NT2/D1 (cell line): ENCODE results near the gene TCN2.
"Not testable (repeated sequence)": the region's sequence is repeated elsewhere in the genome, so short reads cannot be mapped to it uniquely, and the experiment has no call there.

Experiments
- DNase-seq: peaks from one replicate; pipeline ENCODE4 v3.0.0-alpha.2; 2011; ENCODE audit warnings: low read depth, low spot score
- H3K27me3 ChIP-seq: 2 replicates; pipeline ENCODE4 v1.6.0; 2011; ENCODE audit warnings: mild to moderate bottlenecking; ENCODE audit not compliant: insufficient read length, insufficient read depth
- H3K36me3 ChIP-seq: 2 replicates; pipeline ENCODE4 v1.6.1; 2011; ENCODE audit warnings: mild to moderate bottlenecking, low read length, mixed read lengths; ENCODE audit not compliant: insufficient read depth, insufficient read length
- H3K4me1 ChIP-seq: 2 replicates; pipeline ENCODE4 v1.5.1; 2011; ENCODE audit not compliant: insufficient read depth, insufficient read length
- H3K4me3 ChIP-seq: 2 replicates; pipeline ENCODE4 v1.5.1; 2011; ENCODE audit warnings: low read depth; ENCODE audit not compliant: insufficient read length
- H3K9ac ChIP-seq: 2 replicates; pipeline ENCODE4 v1.6.0; 2011; ENCODE audit warnings: low read depth; ENCODE audit not compliant: insufficient read length
- H3K9me3 ChIP-seq: 2 replicates; pipeline ENCODE4 v1.5.1; 2011; ENCODE audit warnings: mild to moderate bottlenecking, low read length; ENCODE audit not compliant: insufficient read depth
- SUZ12 ChIP-seq: IDR thresholded peaks from 2 replicates; pipeline ENCODE4 v1.6.1; 2011; ENCODE audit not compliant: insufficient read length, insufficient read depth; ENCODE audit errors: extremely low read depth
- YY1 ChIP-seq: IDR thresholded peaks from 2 replicates; pipeline ENCODE4 v1.6.1; 2011; ENCODE audit not compliant: insufficient read length, insufficient read depth
- ZNF274 ChIP-seq: IDR thresholded peaks from 2 replicates; pipeline ENCODE4 v1.6.1; 2011; ENCODE audit warnings: mild to moderate bottlenecking, low read depth, low read length

TCN2 gene

DNA sequence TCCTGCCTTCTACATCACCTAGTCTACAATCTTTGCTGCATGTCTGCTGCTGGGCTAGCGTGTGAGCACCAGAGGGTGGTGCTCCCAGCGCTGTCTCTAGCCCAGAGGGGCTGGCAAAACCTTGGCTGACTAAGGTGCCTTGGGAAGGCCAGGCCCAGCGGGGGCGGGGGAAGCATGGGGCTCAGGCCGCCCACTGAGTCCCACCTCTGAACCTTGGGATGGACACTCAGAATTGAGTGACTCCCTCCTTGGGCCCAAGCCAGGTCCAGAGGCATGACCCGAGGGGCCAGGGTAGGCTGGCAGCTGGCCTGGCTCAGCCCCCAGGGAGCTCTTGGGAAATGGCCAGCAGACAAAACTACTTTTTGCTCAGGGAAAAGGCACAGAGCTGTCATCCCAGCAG, 24.9 kb upstream of the TCN2 start:
- TF ChIP-seq SUZ12 (no peak), ZNF274 (no peak), YY1 (no peak)
- H3K9me3 ChIP-seq: no peaks in the 10 kb centered on the region
- DNase-seq: no peak
- peaks cover 98% of the 10 kb centered on the region for H3K36me3 ChIP-seq
- no peak overlapping the region for H3K4me3 ChIP-seq
- H3K4me1 ChIP-seq: peaks cover 8% of the 10 kb centered on the region
- no peak overlapping the region for H3K9ac ChIP-seq
- H3K27me3 ChIP-seq: no peaks in the 10 kb centered on the region

- no peak for TF ChIP-seq ZNF274
- TF ChIP-seq SUZ12: no peak
- no peak for TF ChIP-seq YY1
- H3K36me3 ChIP-seq: peaks cover 98% of the 10 kb centered on the region
These were observed 24.0 kb upstream of the TCN2 start for GRCh38 chr22:30582788-30583545.

DNA sequence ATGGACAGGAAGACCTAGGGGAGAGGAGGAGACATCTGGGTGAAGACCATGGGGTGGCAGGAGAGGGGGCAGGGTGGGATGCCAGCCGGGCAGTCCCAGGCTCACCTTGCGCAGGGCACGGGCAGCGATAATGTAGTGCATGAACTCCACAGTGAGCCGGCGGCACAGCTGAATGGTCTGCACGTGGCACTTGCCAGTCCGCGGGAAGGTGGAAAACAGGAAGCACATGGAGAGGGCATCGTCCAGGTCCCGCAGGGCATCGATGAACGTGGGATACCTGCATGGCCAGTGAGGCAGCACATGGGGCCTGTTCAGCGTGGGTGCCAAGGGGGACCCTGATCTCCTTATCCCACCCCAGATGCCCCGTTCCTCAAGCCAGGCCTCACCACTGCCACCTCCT, 22.5 kb upstream of the TCN2 start:
- Histone ChIP-seq H3K27me3 (no peaks in the 10 kb centered on the region), H3K9ac (no peak overlapping the region), H3K4me3 (no peak overlapping the region), H3K4me1 (peaks cover 8% of the 10 kb centered on the region), H3K36me3 (peaks cover 98% of the 10 kb centered on the region), H3K9me3 (no peaks in the 10 kb centered on the region)
- TF ChIP-seq ZNF274 (no peak), YY1 (no peak), SUZ12 (no peak)
- no peak for DNase-seq

More at GRCh38 chr22:30582788-30583545, 24.0 kb upstream of the TCN2 start:
- Histone ChIP-seq H3K4me1 (peaks cover 8% of the 10 kb centered on the region), H3K9me3 (no peaks in the 10 kb centered on the region), H3K9ac (peak overlapping the region; percentile 21), H3K4me3 (no peak overlapping the region), H3K27me3 (no peaks in the 10 kb centered on the region)
- no peak for DNase-seq

DNA sequence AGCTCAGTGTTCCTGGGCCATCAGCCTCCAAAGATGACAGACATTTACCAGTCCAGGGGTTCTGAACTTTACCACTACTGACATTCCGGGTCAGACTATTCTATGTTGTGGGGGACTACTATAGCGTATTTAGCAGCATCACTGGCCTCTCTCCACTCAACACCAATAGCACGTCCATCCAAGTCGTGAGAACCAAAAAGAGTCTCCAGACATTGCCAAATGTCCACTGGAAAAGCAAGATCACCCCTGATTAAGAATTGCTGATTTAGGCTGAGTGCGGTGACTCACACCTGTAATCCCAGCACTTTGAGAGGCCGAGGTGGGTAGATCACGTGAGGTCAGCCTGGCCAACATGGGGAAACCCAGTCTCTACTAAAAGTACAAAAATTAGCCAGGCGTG, 20.6 kb upstream of the TCN2 start:
- H3K9me3 ChIP-seq: no peaks in the 10 kb centered on the region
- no peak overlapping the region for H3K4me3 ChIP-seq
- H3K36me3 ChIP-seq: peaks cover 86% of the 10 kb centered on the region
- TF ChIP-seq ZNF274 (no peak), YY1 (no peak), SUZ12 (no peak)
- DNase-seq: no peak
- no peaks in the 10 kb centered on the region for H3K27me3 ChIP-seq
- H3K9ac ChIP-seq: no peak overlapping the region
- peaks cover 8% of the 10 kb centered on the region for H3K4me1 ChIP-seq

DNA sequence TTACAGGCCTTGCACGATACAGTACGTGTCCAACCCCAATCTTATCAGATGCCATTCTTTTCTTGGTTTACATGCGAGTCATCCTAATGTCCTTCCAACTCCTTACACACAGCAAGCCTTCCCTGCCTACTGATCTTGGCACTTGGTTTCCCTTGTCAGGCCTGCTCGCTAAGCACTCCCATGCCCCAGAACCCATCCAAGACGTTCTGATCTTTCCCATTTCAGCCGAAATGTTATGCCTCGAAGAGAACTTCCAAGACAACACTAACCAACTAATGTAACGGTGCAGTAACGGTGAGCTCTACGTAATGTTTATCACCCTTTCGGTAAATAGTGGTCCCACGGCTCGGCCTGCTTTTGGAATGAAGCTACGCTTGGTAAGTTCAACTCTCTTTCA, 15.8 kb upstream of the TCN2 start:
- no peak for DNase-seq
- H3K4me3 ChIP-seq: peak overlapping the region; percentile 90
- H3K9me3 ChIP-seq: no peaks in the 10 kb centered on the region
- TF ChIP-seq YY1: no peak
- no peak for TF ChIP-seq SUZ12
- no peak for TF ChIP-seq ZNF274
- peak overlapping the region; percentile 93 for H3K9ac ChIP-seq
- H3K36me3 ChIP-seq: peaks cover 40% of the 10 kb centered on the region
- no peaks in the 10 kb centered on the region for H3K4me1 ChIP-seq
- H3K27me3 ChIP-seq: peaks cover 11% of the 10 kb centered on the region

- peak within 1 kb of the TSS; percentile 90 for H3K4me3 ChIP-seq
- no peak for TF ChIP-seq ZNF274
- no peak for TF ChIP-seq SUZ12
- TF ChIP-seq YY1: no peak
- peaks cover 34% of the 10 kb centered on the region for H3K36me3 ChIP-seq
- H3K9me3 ChIP-seq: no peaks in the 10 kb centered on the region; the same call in 1 of the 2 replicates
- DNase-seq: peak; percentile 94
- no peaks in the 10 kb centered on the region for H3K4me1 ChIP-seq
- H3K27me3 ChIP-seq: peaks cover 11% of the 10 kb centered on the region
- H3K9ac ChIP-seq: peak within 1 kb of the TSS; percentile 93
These were observed 15.2 kb upstream of the TCN2 start, which contains the start of gene PES1 for GRCh38 chr22:30591588-30592359. Gene PES1 (minus strand): TSS chr22:30591910. CDS start chr22:30591833, 77 bp downstream.

DNA sequence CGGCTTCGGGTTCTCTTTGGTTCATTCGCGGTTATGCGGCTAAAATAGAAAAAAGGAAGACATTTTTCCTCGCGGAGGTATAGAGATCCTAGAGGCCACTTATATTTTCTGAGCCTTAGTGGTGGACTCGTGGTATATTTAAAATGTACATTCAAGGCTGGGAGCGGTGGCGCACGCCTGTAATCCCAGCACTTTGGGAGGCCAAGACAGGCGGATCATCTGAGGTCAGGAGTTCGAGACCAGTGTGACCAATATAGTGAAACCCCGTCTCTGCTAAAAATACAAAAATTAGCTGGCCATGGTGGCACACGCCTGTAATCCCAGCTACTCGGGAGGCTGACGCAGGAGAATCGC, 14.6 kb upstream of the TCN2 start:
- not testable (repeated sequence) for H3K4me3 ChIP-seq, H3K9me3 ChIP-seq

More for the DNA sequence above, 14.6 kb upstream of the TCN2 start:
- not testable (repeated sequence) for DNase-seq, H3K4me1 ChIP-seq, H3K9ac ChIP-seq
- Histone ChIP-seq H3K27me3 (peaks cover 11% of the 10 kb centered on the region), H3K36me3 (peaks cover 28% of the 10 kb centered on the region)
